ENCODE measurements around the gene SLBP. TPM values are rescaled to one million over a fixed set of nuclear protein-coding genes. Genes with fewer than 3 reads are reported as not detected.

The SLBP gene
- total RNA-seq, 2 donors from 2014 or later, result 46.7 to 84.5 TPM

DNA sequence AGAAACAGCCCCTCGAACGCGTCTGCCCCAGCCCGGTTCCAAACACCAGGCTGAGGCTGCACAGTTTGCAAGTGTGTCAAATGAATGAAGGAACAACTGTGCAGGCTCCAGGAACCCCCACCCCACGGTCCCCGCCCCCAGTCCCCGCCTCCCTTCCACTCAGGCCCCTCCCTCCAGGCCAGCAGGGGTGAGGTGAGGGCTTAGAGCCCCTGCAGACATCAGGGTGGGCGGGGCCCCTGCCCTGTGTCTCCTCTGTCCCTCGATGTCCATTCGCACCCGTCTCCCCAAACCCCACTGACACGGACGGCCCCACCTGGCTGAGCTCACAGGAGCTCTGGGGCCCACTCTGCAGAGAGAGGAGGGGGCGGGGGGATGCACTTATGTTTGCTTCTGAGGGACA is 37.7 kb upstream of the SLBP start:
- 76% methylated on average over 14 of the region's 14 CpGs for WGBS
- DNase-seq (ENCODE audit: low spot score), result no peak
- H3K4me1 ChIP-seq (replicated peaks), result peaks cover 5% of the 10 kb centered on the region
- intact Hi-C loops (cut with DNase I), result loop anchor here (5.0 kb wide), 2 partner anchors 62 to 147 kb away; no protein-coding TSS in a partner anchor
- H3K27ac ChIP-seq, result no peak overlapping the region
- H3K27me3 ChIP-seq (replicated peaks; ENCODE audit: insufficient read depth), result peaks cover 4% of the 10 kb centered on the region
- H3K9me3 ChIP-seq, result no peaks in the 10 kb centered on the region
- no peak for TF ChIP-seq POLR2AphosphoS5 (IDR thresholded peaks at IDR 0.05)
- TF ChIP-seq, protein P1, sequence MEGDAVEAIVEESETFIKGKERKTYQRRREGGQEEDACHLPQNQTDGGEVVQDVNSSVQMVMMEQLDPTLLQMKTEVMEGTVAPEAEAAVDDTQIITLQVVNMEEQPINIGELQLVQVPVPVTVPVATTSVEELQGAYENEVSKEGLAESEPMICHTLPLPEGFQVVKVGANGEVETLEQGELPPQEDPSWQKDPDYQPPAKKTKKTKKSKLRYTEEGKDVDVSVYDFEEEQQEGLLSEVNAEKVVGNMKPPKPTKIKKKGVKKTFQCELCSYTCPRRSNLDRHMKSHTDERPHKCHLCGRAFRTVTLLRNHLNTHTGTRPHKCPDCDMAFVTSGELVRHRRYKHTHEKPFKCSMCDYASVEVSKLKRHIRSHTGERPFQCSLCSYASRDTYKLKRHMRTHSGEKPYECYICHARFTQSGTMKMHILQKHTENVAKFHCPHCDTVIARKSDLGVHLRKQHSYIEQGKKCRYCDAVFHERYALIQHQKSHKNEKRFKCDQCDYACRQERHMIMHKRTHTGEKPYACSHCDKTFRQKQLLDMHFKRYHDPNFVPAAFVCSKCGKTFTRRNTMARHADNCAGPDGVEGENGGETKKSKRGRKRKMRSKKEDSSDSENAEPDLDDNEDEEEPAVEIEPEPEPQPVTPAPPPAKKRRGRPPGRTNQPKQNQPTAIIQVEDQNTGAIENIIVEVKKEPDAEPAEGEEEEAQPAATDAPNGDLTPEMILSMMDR (IDR thresholded peaks at IDR 0.05), result no peak
- TF ChIP-seq POLR2A (IDR thresholded peaks at IDR 0.05), result no peak
- H3K4me3 ChIP-seq, result no peak overlapping the region
- H3K36me3 ChIP-seq, result no peaks in the 10 kb centered on the region

GRCh38 chr4:1749370-1749769 is 37.3 kb upstream of the SLBP start:
- TF ChIP-seq POLR2A (IDR thresholded peaks at IDR 0.05), result no peak
- TF ChIP-seq POLR2AphosphoS5 (IDR thresholded peaks at IDR 0.05), result no peak
- TF ChIP-seq, protein P1 (IDR thresholded peaks at IDR 0.05), result no peak
- Histone ChIP-seq H3K9me3 (no peaks in the 10 kb centered on the region), H3K27ac (no peak overlapping the region), H3K36me3 (no peaks in the 10 kb centered on the region), H3K4me3 (no peak overlapping the region), H3K27me3 (replicated peaks; ENCODE audit: insufficient read depth) (peaks cover 4% of the 10 kb centered on the region), H3K4me1 (replicated peaks) (peaks cover 5% of the 10 kb centered on the region)
- DNase-seq (ENCODE audit: low spot score), result no peak
- intact Hi-C loops (cut with DNase I), result loop anchor here (5.0 kb wide), 2 partner anchors 63 to 148 kb away; no protein-coding TSS in a partner anchor
- WGBS, result 93% methylated on average over 2 of the region's 3 CpGs

GRCh38 chr4:1748465-1748995 is 36.4 kb upstream of the SLBP start:
- Histone ChIP-seq H3K27me3 (replicated peaks; ENCODE audit: insufficient read depth) (peaks cover 4% of the 10 kb centered on the region), H3K4me1 (replicated peaks) (peaks cover 5% of the 10 kb centered on the region), H3K4me3 (no peak overlapping the region), H3K27ac (no peak overlapping the region), H3K36me3 (no peaks in the 10 kb centered on the region), H3K9me3 (no peaks in the 10 kb centered on the region)
- peak; percentile 63 for DNase-seq (ENCODE audit: low spot score)
- intact Hi-C loops (cut with DNase I), result loop anchor here (5.0 kb wide), 2 partner anchors 64 to 149 kb away; no protein-coding TSS in a partner anchor
- TF ChIP-seq POLR2A (IDR thresholded peaks at IDR 0.05) (no peak), POLR2AphosphoS5 (IDR thresholded peaks at IDR 0.05) (no peak)
- TF ChIP-seq, protein P1 (IDR thresholded peaks at IDR 0.05), result peak; percentile 59 to 87 (median 81)
- 7% methylated on average over 29 of the region's 29 CpGs for WGBS

DNA sequence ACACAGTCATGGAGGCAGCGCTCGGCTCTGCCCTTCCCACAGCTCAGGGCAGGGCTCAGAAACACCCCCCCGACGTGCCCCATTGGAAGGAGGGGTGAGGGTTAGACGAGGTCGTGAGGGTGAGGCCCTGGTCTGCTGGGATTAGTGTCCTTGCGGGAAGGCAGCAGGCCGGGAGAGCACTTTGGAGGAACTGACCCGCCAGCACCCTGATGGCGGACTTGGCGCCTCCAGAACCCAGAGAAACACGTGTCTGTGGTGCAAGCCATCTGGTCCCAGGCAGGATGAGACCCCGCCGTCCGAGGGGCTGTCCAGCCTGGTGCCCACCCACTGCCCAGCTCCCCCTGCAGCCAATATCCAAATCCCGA is 35.5 kb upstream of the SLBP start:
- 84% methylated on average over 16 of the region's 16 CpGs for WGBS
- Histone ChIP-seq H3K36me3 (no peaks in the 10 kb centered on the region), H3K9me3 (no peaks in the 10 kb centered on the region), H3K4me3 (no peak overlapping the region), H3K4me1 (replicated peaks) (peaks cover 5% of the 10 kb centered on the region), H3K27me3 (replicated peaks; ENCODE audit: insufficient read depth) (peaks cover 4% of the 10 kb centered on the region), H3K27ac (no peak overlapping the region)
- TF ChIP-seq, protein P1 (IDR thresholded peaks at IDR 0.05), result no peak
- TF ChIP-seq POLR2AphosphoS5 (IDR thresholded peaks at IDR 0.05) (no peak), POLR2A (IDR thresholded peaks at IDR 0.05) (no peak)
- intact Hi-C loops (cut with DNase I), result loop anchor here (5.0 kb wide), 2 partner anchors 65 to 150 kb away; no protein-coding TSS in a partner anchor
- no peak for DNase-seq (ENCODE audit: low spot score)
